GM12875 (cell line): ENCODE results near the gene KIAA1671.

Source experiments
- H3K4me3 ChIP-seq: one replicate; pipeline ENCODE4 v1.5.1; 2011; ENCODE audit warnings: low read depth, low read length, control low read depth
- CTCF ChIP-seq: IDR thresholded peaks from 2 replicates; pipeline ENCODE4 v1.5.1; 2011; ENCODE audit warnings: low read depth, mild to moderate bottlenecking, control low read depth, inconsistent platforms, low read length, moderate library complexity, borderline replicate concordance; ENCODE audit not compliant: insufficient read depth

The KIAA1671 gene

GRCh38 chr22:25068707-25069106 lies 116.2 kb downstream of the KIAA1671 start:
- H3K4me3 ChIP-seq: no peak overlapping the region
- no peak for TF ChIP-seq CTCF

GRCh38 chr22:25069426-25069757 lies 116.9 kb downstream of the KIAA1671 start:
- TF ChIP-seq CTCF: no peak
- H3K4me3 ChIP-seq: no peak overlapping the region

GRCh38 chr22:25069758-25070481 lies 117.4 kb downstream of the KIAA1671 start:
- H3K4me3 ChIP-seq: no peak overlapping the region
- no peak for TF ChIP-seq CTCF

GRCh38 chr22:25070956-25071355 lies 118.4 kb downstream of the KIAA1671 start:
- no peak for TF ChIP-seq CTCF

GRCh38 chr22:25071720-25072119 lies 119.2 kb downstream of the KIAA1671 start:
- no peak for TF ChIP-seq CTCF
- H3K4me3 ChIP-seq: no peak overlapping the region

More at GRCh38 chr22:25070956-25071355, 118.4 kb downstream of the KIAA1671 start:
- H3K4me3 ChIP-seq: no peak overlapping the region

GRCh38 chr22:25072406-25072805 lies 119.9 kb downstream of the KIAA1671 start:
- no peak for TF ChIP-seq CTCF
- no peak overlapping the region for H3K4me3 ChIP-seq

GRCh38 chr22:25076336-25076735 lies 123.8 kb downstream of the KIAA1671 start:
- no peak overlapping the region for H3K4me3 ChIP-seq
- TF ChIP-seq CTCF: no peak
